GM19240 (cell line): ENCODE data around the gene AADAT.
A peak's percentile ranks its signal among the peaks of the same experiment; 100 is the strongest.
"Not testable (repeated sequence)": the region's sequence is repeated elsewhere in the genome, so short reads cannot be mapped to it uniquely, and the experiment has no call there.

ENCODE experiments used
- DNase-seq: peaks from one replicate; pipeline ENCODE4 v3.0.0; 2011; ENCODE audit warnings: low spot score; ENCODE audit not compliant: insufficient read length

The AADAT gene

GRCh38 chr4:170089668-170090351, at the start of gene AADAT:
AADAT (minus strand) TSS chr4:170089956; CDS start chr4:170089690, 266 bp downstream.
- no peak for DNase-seq

DNA sequence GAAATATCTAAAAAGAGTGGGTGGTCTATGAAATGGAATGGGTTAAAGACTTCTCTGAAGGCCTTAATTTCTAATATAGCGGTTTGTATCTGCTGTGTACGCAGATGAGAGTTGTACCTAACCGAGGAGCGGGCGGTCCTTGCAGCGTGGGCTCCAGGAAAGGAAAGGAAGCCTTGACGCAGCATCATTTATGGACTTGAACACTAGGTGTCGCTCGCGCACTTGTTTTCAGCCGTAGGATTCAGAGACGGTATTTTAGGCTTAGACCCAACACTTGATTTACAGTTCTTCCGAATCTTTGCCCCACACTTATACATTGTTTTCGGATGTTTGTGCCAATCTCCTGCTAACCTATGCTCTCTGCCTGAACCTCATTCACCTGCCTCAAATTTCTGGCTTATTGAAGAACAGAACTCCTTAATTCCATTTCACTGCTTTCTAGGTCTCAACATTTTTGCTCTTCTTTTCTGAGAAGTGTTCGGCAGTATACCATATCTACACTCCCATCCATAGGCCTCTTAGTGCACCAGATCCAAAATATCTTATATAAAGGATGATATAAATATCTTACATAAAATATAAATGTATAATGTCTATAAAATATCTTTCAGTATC, 48.9 kb upstream of the AADAT start:
- DNase-seq, result peak; percentile 43

GRCh38 chr4:170137927-170138326, 48.2 kb upstream of the AADAT start:
- no peak for DNase-seq

DNA sequence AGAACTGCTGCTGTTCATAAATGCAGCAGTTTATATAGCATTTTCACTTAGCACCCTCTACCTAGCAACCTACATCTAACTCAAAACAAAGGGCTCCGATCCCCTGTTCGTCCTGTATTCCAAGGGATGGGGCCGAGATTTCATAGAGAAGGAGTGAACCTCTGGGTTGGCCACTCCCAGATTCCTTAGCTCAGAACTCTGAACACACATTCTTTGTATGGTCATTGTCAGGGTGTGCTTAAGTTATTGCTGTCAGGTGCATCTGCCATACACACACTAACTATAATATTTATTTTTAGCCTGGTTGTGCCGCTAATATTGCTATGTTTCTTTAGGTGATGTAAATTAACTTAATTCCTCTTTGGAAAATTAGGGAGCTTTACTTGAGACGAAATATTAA, 47.7 kb upstream of the AADAT start:
- no peak for DNase-seq

GRCh38 chr4:170134821-170135220, 45.1 kb upstream of the AADAT start:
- DNase-seq, result no peak

DNA sequence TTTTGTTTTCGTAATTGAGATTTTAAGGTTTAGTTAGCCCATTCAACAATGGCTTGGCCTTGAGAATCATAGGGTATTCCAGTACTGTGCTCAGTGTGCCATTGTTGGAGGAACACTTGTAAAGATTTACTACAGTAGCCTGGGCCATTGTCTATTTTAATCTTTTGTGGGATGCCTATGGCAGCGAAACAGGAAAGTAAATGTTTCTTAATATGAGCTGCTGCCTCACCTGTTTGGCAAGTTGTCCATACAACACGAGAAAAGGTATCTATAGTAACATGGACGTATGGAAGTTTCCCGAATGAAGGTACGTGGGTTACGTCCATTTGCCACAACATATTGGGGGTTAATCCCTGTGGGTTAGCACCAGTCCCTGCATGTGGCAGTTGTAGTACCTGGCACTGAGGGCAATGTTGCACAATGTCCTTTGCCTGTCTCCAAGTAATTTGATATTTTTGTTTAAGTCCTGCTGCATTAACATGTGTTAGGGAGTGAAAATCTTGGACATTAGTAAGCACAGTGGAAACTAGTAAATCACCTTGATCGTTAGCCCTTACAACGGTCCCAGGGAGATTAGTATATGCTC, 38.6 kb upstream of the AADAT start:
- no peak for DNase-seq

DNA sequence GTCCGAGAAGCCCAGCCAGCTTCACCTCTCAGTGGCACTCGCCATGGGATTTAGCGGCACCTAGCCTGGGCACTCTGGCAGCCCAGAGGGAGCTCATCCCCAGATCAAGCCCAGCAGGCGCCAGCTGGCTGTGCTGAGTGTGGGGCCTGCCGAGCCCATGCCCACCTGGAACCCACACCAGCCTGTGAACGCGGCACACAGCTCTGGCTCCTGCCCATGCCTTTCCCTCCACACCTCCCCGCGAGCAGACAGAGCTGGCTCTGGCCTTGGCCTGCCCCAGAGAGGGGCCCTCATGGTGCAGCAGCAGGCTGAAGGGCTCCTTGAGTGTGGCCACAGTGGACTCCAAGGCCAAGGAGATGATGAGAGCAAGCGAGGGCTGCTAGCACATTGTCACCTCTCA, 38.0 kb upstream of the AADAT start:
- no peak for DNase-seq

- no peak for DNase-seq
These were observed 34.6 kb upstream of the AADAT start for GRCh38 chr4:170124406-170124805.

DNA sequence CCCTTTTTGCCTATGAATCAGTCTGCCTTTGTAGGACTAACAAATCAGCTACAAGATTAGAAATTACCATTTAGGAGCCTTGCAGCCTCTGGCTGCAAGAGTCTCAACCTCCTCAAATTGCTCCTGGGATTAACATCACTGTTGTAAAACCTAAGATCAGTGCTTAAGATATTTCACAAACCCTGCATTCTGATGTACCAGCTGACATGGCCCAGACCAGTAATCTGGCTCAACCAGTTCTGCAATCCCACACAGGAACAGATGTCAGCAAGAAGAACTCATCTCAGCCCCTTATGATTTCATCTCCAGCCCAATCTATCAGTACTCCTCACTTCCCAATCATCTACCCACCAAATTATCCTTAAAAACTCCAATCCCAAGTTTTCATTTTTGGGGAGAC, 32.5 kb upstream of the AADAT start:
- DNase-seq, result no peak

- DNase-seq, result no peak
These were observed 24.9 kb upstream of the AADAT start for GRCh38 chr4:170114636-170115035.

DNA sequence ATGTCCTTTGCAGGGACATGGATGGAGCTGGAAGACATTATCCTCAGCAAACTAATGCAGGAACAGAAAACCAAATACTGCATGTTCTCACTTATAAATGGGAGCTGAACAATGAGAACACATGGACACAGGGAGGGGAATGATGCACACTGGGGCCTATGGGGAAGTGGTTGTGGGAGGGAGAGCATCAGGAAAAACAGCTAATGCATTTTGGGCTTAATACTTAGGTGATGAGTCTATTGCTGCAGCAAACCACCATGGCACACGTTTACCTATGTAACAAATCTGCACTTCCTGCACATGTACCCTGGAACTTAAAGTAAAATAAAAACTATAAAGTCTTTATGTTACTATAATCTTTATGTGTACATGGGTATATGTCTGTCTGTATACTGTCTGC, 24.4 kb upstream of the AADAT start:
- DNase-seq, result not testable (repeated sequence)

- DNase-seq, result no peak
These were observed 21.8 kb upstream of the AADAT start for GRCh38 chr4:170111546-170111945.

GRCh38 chr4:170111085-170111484, 21.3 kb upstream of the AADAT start:
- DNase-seq, result no peak

- DNase-seq, result no peak
These were observed 20.5 kb upstream of the AADAT start for GRCh38 chr4:170110285-170110672.

- no peak for DNase-seq
These were observed 20.0 kb upstream of the AADAT start for GRCh38 chr4:170109586-170110284.

GRCh38 chr4:170106900-170107299, 17.1 kb upstream of the AADAT start:
- no peak for DNase-seq

DNA sequence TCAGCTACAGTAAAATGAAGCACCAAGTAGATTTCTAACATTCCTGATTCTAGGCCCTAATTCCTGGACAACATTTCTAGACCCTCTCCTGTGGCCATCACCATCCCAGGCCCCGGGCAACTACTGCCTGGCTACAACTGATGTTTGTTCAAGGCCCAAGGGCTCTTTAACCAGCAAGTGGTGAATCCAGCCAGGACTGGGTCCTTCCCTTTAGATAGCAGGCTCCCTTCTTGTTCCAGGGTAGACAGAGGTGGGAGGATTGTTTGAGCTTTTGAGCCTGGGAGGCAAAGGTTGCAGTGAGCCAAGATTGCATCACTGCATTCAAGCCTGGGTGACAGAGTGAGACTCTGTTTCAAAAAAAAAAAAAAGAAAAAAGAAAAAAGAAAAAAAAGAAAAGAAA, 12.7 kb upstream of the AADAT start:
- no peak for DNase-seq

DNA sequence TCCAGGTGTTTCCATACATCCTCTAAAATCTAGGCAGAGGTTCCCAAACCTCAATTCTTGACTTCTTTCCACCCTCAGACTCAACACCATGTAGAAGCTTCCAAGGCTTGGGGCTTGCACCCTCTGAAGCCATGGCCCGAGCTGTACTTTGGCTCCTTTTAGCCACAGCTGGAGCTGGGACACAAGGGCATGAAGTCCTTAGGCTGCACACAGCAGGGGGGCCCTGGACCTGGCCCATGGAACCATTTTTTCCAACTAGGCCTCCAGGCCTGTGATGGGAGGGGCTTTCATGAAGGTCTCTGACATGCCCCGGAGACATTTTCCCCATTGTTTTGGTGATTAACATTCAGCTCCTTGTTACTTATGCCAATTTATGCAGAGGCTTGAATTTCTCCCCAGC, 8.4 kb upstream of the AADAT start:
- DNase-seq, result not testable (repeated sequence)

- no peak for DNase-seq
These were observed 7.9 kb upstream of the AADAT start for GRCh38 chr4:170097681-170098080.

GRCh38 chr4:170093973-170094535, 4.3 kb upstream of the AADAT start:
- DNase-seq, result no peak

DNA sequence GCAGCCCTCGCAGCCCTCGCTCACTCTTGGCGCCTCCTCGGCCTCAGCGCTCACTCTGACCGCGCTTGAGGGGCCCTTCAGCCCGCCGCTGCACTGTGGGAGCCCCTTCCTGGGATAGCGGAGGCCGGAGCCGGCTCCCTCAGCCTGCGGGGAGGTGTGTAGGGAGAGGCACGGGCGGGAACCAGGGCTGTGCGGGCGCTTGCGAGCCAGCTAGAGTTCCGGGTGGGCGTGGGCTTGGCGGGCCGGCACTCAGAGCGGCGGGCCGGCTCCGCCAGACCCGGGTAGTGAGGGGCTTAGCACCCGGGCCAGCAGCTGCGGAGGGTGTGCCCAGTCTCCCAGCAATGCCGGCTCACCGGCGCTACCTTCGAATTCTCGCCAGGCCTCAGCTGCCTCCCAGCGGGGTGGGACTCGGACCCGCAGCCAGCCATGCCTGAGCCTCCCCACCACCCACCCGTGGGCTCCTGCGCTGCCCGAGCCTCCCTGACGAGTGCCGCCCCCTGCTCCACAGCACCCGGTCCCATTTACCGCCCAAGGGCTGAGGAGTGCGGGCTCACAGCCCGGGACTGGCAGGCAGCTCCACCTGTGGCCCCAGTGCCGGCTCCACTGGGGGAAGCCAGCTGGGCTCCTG, 1.4 kb upstream of the AADAT start:
- no peak for DNase-seq
